BJ (cell line): Measurements from ENCODE around the gene DHRS3. TPM values are rescaled to one million over a fixed set of nuclear protein-coding genes. Genes with fewer than 3 reads are reported as not detected.

Experiments used
- CTCF ChIA-PET: fragments of 350-600 bp; formaldehyde crosslinking; extraction: SDS; loops from one replicate; lab custom pipeline; 2021; ENCODE audit warnings: antibody characterized with exemption, inconsistent platforms; lab: Yijun Ruan, JAX
- POLR2A ChIA-PET: fragments of 300-600 bp; sonication (Branson Sonifier 250); formaldehyde crosslinking; extraction: SDS; loops from one replicate; lab custom pipeline; 2021; ENCODE audit warnings: antibody characterized with exemption; lab: Charles Lee
- DNase-seq: peaks from one replicate; pipeline ENCODE4 v3.0.0-alpha.2; 2011; ENCODE audit warnings: low read depth
- H3K27me3 ChIP-seq: 2 replicates; pipeline ENCODE4 v1.6.0; 2011; ENCODE audit warnings: low read length; ENCODE audit not compliant: control insufficient read depth, insufficient read depth
- H3K36me3 ChIP-seq: 2 replicates; pipeline ENCODE4 v1.5.1; 2011; ENCODE audit warnings: low read length; ENCODE audit not compliant: control insufficient read depth, insufficient read depth
- H3K4me3 ChIP-seq: 2 replicates; pipeline ENCODE4 v1.5.1; 2011; ENCODE audit warnings: low read depth, mild to moderate bottlenecking, control low read depth, low read length
- polyA plus RNA-seq: library from polyadenylated mRNA; depleted of rRNA; stranded (reverse); fragments of >200 nt; gene quantifications from 2 replicates; pipeline ENCODE4 v1.2.3, GENCODE V29; 2011
- TF ChIP-seq, protein P1 (sequence below): IDR thresholded peaks from 2 replicates; pipeline ENCODE4 v1.5.1; 2011; ENCODE audit warnings: low read depth, mild to moderate bottlenecking, control low read depth, inconsistent platforms, low read length, moderate library complexity; ENCODE audit not compliant: insufficient read depth

Gene DHRS3
- polyA plus RNA-seq, 1 experiment: 224 TPM

DNA sequence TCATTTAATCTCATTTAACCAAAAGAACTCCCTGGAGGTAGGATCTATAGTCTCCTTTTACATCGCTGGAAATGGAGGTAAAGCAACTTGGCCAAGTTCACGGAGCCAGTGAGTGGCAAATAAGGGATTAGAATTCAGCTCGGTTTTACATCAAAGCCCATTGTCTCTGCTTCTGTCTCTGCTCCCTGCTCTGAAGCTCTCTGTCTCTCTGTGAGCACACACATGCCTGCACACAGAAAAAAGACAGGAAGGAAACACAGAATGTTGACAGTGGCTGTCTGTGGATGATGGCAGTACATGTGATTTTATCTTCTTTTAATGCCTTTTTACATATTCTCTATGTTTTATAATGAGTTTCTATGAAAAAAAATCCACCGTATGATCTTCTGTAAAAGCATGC is 8.9 kb upstream of the DHRS3 start:
- Histone ChIP-seq H3K4me3 (no peak overlapping the region), H3K27me3 (no peaks in the 10 kb centered on the region), H3K36me3 (no peaks in the 10 kb centered on the region)
- TF ChIP-seq, protein P1, sequence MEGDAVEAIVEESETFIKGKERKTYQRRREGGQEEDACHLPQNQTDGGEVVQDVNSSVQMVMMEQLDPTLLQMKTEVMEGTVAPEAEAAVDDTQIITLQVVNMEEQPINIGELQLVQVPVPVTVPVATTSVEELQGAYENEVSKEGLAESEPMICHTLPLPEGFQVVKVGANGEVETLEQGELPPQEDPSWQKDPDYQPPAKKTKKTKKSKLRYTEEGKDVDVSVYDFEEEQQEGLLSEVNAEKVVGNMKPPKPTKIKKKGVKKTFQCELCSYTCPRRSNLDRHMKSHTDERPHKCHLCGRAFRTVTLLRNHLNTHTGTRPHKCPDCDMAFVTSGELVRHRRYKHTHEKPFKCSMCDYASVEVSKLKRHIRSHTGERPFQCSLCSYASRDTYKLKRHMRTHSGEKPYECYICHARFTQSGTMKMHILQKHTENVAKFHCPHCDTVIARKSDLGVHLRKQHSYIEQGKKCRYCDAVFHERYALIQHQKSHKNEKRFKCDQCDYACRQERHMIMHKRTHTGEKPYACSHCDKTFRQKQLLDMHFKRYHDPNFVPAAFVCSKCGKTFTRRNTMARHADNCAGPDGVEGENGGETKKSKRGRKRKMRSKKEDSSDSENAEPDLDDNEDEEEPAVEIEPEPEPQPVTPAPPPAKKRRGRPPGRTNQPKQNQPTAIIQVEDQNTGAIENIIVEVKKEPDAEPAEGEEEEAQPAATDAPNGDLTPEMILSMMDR: no peak
- ChIA-PET CTCF (interaction anchor here (0.7 kb wide), 1 partner anchor 25 kb away, joined by 3 read pairs; no protein-coding TSS in a partner anchor), POLR2A (no interaction called here)
- no peak for DNase-seq

- TF ChIP-seq, protein P1: no peak
- CTCF ChIA-PET: interaction anchor here (0.6 to 1.0 kb wide), 2 partner anchors 292 to 395 kb away, joined by 3 read pairs; no protein-coding TSS in a partner anchor
- DNase-seq: no peak
- POLR2A ChIA-PET: no interaction called here
- Histone ChIP-seq H3K36me3 (no peaks in the 10 kb centered on the region), H3K27me3 (no peaks in the 10 kb centered on the region), H3K4me3 (no peak overlapping the region)
Observed at GRCh38 chr1:12625276-12625675, 7.3 kb upstream of the DHRS3 start.

- TF ChIP-seq, protein P1: no peak
- no peak overlapping the region for H3K4me3 ChIP-seq
- ChIA-PET CTCF (interaction anchor here (0.8 to 2.5 kb wide), 3 partner anchors 9 to 300 kb away, joined by 3 to 7 read pairs (median 3); no protein-coding TSS in a partner anchor), POLR2A (no interaction called here)
- H3K36me3 ChIP-seq: no peaks in the 10 kb centered on the region
- no peaks in the 10 kb centered on the region for H3K27me3 ChIP-seq
- no peak for DNase-seq
Observed at GRCh38 chr1:12622506-12622905, 4.5 kb upstream of the DHRS3 start.

DNA sequence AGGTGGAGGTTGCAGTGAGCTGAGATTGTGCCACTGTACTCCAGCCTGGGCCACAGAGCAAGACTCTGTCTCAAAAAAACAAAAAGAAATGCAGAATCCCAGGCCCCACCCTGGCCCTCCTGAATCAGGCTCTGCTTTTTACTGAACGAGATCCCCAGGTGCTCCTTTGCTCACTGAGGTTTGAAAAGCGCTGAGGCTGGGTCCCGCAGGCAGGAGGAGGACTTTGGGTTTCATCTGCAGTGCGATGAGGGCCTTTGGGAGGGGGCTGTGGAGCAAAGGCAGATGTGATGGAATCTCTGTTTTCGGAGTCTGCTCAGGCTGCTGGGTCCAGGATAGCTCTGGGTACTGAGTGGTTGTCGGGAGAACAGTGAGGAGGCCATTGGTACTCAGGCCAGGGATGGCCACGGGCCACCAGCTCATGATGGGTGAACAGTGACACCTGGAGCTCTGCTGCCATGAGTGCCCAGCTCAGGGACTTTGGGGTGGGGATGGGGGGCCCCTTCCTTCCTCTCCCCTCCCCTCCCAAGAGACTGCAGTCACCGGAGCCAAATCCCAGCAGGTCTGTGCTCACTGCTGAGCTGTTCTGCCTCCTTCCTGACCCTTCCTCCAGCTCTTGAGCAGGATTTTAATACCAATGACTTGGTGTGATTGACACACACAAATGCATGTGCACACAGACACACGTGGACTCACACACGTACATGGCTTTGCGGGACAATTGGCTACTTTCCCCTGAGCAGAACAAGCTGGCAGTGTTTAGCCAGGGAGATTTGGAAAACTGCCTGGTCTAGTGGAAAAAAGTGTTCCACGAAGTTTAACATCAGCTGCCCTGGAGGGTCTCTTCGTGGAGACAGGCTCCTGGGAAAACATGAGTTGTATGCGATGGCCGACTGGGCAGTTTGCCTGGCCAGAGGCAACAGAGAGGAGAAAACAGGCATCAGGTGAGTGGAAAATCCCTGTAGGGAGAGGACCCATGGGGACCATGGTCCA is 3.6 kb upstream of the DHRS3 start:
- ChIA-PET POLR2A (no interaction called here), CTCF (interaction anchor here (0.7 to 5.1 kb wide), 10 partner anchors 9 to 345 kb away, joined by 3 to 45 read pairs (median 6); no protein-coding TSS in a partner anchor)
- no peaks in the 10 kb centered on the region for H3K27me3 ChIP-seq
- H3K36me3 ChIP-seq: no peaks in the 10 kb centered on the region
- DNase-seq: no peak
- H3K4me3 ChIP-seq: no peak overlapping the region
- TF ChIP-seq, protein P1: no peak

GRCh38 chr1:12620931-12621330 is 2.9 kb upstream of the DHRS3 start:
- no peaks in the 10 kb centered on the region for H3K27me3 ChIP-seq
- ChIA-PET CTCF (interaction anchor here (0.7 to 5.1 kb wide), 24 partner anchors 11 to 1342 kb away, joined by 3 to 45 read pairs (median 4); no protein-coding TSS in a partner anchor), POLR2A (interaction anchor here (1.1 to 1.2 kb wide), 2 partner anchors 25 to 174 kb away, joined by 4 read pairs; no protein-coding TSS in a partner anchor)
- no peak for DNase-seq
- no peak overlapping the region for H3K4me3 ChIP-seq
- no peaks in the 10 kb centered on the region for H3K36me3 ChIP-seq
- TF ChIP-seq, protein P1: no peak
